Measurements from ENCODE around the gene DPP4.

DNA sequence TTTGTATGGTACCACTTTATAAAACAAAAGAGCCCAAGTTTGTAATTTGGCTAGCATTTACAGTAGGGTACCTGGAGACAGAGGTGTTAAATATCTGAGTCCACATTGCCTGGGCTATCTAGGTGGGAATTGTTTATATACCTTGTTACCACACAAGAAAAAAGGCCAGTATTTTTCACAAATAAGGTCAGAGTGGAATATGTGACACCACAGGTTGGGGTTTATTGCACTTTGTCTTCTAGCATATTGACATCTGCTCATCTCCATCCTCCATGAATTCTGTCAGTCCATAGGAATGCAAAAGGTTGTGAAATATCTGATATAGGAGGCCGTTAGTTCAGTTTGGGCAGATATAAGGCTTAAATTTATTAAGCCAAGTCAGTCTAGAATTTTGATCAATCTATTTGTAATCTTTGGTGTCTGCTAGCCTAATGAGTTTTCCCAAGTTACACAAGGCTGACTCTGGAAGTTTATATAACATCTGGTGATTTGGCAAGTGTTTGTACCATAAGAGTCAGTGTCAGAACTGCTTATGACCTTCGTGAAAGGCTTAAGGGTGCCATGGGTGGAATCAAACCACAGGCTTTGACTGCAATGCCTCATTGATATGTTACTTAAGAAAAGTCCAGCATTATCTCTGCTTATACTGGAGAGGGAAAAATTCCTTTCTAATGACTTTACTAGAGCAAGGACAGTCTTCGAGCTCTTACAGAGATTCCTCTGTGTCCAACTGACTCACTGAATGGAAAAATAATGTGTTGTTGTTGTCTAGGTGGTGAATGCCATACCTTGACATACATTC, 11.3 kb upstream of the DPP4 start:
- TF ChIP-seq POLR2A (IDR thresholded peaks at IDR 0.05; ENCODE audit: low read length): no peak
- no peak for TF ChIP-seq RNF2 (IDR thresholded peaks at IDR 0.05; ENCODE audit: borderline replicate concordance, low read depth)
- no peak for TF ChIP-seq KDM1A (IDR thresholded peaks at IDR 0.05; ENCODE audit: low read depth)
- TF ChIP-seq CTCF (IDR thresholded peaks at IDR 0.05): no peak
- no peak for TF ChIP-seq SMC3 (IDR thresholded peaks at IDR 0.05)
- TF ChIP-seq EP300 (IDR thresholded peaks at IDR 0.05): no peak
- TF ChIP-seq, protein P1, sequence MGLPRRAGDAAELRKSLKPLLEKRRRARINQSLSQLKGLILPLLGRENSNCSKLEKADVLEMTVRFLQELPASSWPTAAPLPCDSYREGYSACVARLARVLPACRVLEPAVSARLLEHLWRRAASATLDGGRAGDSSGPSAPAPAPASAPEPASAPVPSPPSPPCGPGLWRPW (IDR thresholded peaks at IDR 0.05): no peak
- TF ChIP-seq MAZ (IDR thresholded peaks at IDR 0.05; ENCODE audit: borderline replicate concordance, low read depth, low read length): no peak
- no peak for TF ChIP-seq JUNB (IDR thresholded peaks at IDR 0.05)
- TF ChIP-seq BHLHE40 (IDR thresholded peaks at IDR 0.05; ENCODE audit: low read depth, low read length): no peak
- TF ChIP-seq CHD4 (IDR thresholded peaks at IDR 0.05; ENCODE audit: borderline replicate concordance): no peak
- no peak for TF ChIP-seq CBX8 (IDR thresholded peaks at IDR 0.05)
- no peak for TF ChIP-seq KDM5A (IDR thresholded peaks at IDR 0.05)
- TF ChIP-seq, protein P2, sequence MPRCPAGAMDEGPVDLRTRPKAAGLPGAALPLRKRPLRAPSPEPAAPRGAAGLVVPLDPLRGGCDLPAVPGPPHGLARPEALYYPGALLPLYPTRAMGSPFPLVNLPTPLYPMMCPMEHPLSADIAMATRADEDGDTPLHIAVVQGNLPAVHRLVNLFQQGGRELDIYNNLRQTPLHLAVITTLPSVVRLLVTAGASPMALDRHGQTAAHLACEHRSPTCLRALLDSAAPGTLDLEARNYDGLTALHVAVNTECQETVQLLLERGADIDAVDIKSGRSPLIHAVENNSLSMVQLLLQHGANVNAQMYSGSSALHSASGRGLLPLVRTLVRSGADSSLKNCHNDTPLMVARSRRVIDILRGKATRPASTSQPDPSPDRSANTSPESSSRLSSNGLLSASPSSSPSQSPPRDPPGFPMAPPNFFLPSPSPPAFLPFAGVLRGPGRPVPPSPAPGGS (IDR thresholded peaks at IDR 0.05): no peak
